Stomach (tissue), 9 donors: Measurements from ENCODE around the gene OVOL3. TPM values are rescaled to one million over a fixed set of nuclear protein-coding genes. Genes with fewer than 3 reads are reported as not detected.

ENCODE experiments used
- DNase-seq, 2 donors: peaks; one replicate each; pipeline versions ENCODE4 v3.0.0 to v3.0.0-alpha.2; 2013 to 2019
- H3K27ac ChIP-seq, 5 donors: fragments of 200-600 bp in 4 of 5; sonication (generic) in 4 of 5; one replicate each; pipeline ENCODE4 v1.5.1; 2013 to 2019; ENCODE audit warnings: mild to moderate bottlenecking in 1 of 5, moderate library complexity in 1 of 5
- H3K27me3 ChIP-seq, 3 donors: fragments of 200-600 bp; sonication (generic); one replicate each; pipeline ENCODE4 v1.5.1; 2017 to 2019; ENCODE audit warnings: mixed run types in 1 of 3
- H3K36me3 ChIP-seq, 4 donors: fragments of 200-600 bp; sonication (generic); 1 replicate in 3 of 4; 2 replicates in 1 of 4; pipeline ENCODE4 v1.5.1; 2016 to 2019
- H3K4me1 ChIP-seq, 4 donors: fragments of 200-600 bp; sonication (generic); one replicate each; pipeline ENCODE4 v1.5.1; 2016 to 2019
- H3K4me3 ChIP-seq, 4 donors: fragments of 200-600 bp; sonication (generic) in 3 of 4; one replicate each; pipeline ENCODE4 v1.5.1; 2016 to 2019; ENCODE audit warnings: mild to moderate bottlenecking in 1 of 4
- H3K9me3 ChIP-seq, 4 donors: fragments of 200-600 bp; sonication (generic); one replicate each; pipeline ENCODE4 v1.5.1; 2016 to 2019
- EP300 ChIP-seq: sonication (generic); formaldehyde crosslinking; IDR thresholded peaks from one replicate; pipeline ENCODE4 v1.6.1; 2017; ENCODE audit warnings: antibody characterized with exemption
- POLR2A ChIP-seq, 4 donors: fragments of 450-650 bp; IDR thresholded peaks; one replicate each; pipeline ENCODE4 v1.6.1; 2016; ENCODE audit warnings: antibody characterized with exemption in 4 of 4, control low read depth in 2 of 4, mild to moderate bottlenecking in 1 of 4, moderate library complexity in 1 of 4
- POLR2AphosphoS5 ChIP-seq, 3 donors: sonication (generic); formaldehyde crosslinking; IDR thresholded peaks; one replicate each; pipeline ENCODE4 v1.6.1; 2016; ENCODE audit warnings: antibody characterized with exemption in 3 of 3
- WGBS, 5 donors: extraction: QIAGEN DNeasy Blood & Tissue Kit in 3 of 5; methylation state at CpG; one replicate each; pipeline versions ENCODE4 v1.1.5 to v1.1.7; 2013 to 2018; 5-methylcytosine and 5-hydroxymethylcytosine counted together
- intact Hi-C: fragments of 100-400 bp; cut with DNase I; formaldehyde crosslinking; loops from one replicate; pipeline ENCODE4 v1.15.1; 2023; ENCODE audit warnings: low total_unique reads
- polyA plus RNA-seq, 3 donors: library from polyadenylated mRNA; stranded (reverse); fragments of 200-250 nt; gene quantifications; one replicate each; pipeline ENCODE4 v1.2.3, GENCODE V29; 2013
- total RNA-seq, 5 donors: library from RNA; depleted of rRNA; stranded (reverse); fragments of >200 nt; gene quantifications; one replicate each; pipeline versions ENCODE4 v1.1.0 to v1.2.3, GENCODE V29; 2014 to 2016
- TF ChIP-seq, protein P1 (sequence below), 7 experiments: fragments of 450-650 bp in 4 of 7; fragments of 200-600 bp in 3 of 7; sonication (generic) in 3 of 7; IDR thresholded peaks; one replicate each; pipeline ENCODE4 v1.5.1; 2016 to 2019; ENCODE audit warnings: antibody characterized with exemption in 7 of 7, control low read depth in 2 of 7, mild to moderate bottlenecking in 1 of 7
- donor health status: healthy with polysubstance abuse.
- donor health status: Bipolar disorder and iron deficiency.
- donor health status: healthy.

The OVOL3 gene
- total and polyA plus RNA-seq, 8 donors = not detected

DNA sequence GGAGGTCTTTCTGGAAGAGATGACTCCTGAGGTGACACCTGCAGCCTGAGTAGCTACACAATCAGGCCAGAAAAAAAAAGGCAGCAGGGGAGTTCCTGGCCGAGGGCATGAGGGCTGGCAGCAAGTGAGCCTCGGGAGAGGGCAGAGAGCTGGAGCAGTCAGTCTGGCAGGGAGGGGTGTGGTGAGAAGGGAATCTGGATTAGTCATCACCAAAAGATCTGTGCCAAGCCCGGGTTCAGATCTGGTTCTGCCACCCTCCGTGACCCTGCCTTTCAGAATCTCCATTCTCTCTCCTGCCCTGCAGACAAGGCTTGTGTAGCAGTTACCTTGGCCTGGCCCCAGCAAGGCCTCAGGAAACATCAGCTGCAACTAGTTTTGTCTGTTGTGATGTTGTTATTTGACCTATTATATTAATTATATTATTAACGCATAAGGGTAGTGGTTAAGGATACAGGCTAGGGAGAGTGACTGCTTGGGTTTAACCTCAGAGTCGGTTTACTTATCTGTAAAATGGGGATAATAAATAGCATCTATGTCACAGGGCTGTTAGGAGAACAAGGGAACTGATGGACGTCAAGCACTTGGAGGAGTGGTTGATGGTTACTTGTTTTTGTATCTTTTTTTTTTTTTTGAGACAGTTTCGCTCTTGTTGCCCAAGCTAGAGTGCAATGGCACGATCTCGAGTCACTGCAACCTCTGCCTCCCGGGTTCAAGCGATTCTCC lies 26.2 kb downstream of the OVOL3 start:
- peaks cover 16 to 54% (median 41%) of the 10 kb centered on the region in 4 donors for H3K4me1 ChIP-seq
- H3K36me3 ChIP-seq = peaks cover 2 to 8% (median 3%) of the 10 kb centered on the region in 4 donors
- H3K27ac ChIP-seq = peak overlapping the region; percentile 75 to 85 (median 84)
- no peaks in the 10 kb centered on the region for H3K9me3 ChIP-seq
- H3K4me3 ChIP-seq = peak overlapping the region in 2 of 4 donors; percentile 4 to 5
- intact Hi-C loops = no loop called here
- peak in 2 of 3 donors; percentile 68 to 72 for TF ChIP-seq POLR2AphosphoS5 (IDR thresholded peaks at IDR 0.05)
- TF ChIP-seq POLR2A (IDR thresholded peaks at IDR 0.05) = no peak
- peak; percentile 80 to 83 for DNase-seq
- no peaks in the 10 kb centered on the region for H3K27me3 ChIP-seq
- 48 to 54% (median 52%) methylated on average over 12 of the region's 12 CpGs for WGBS, 5 donors

DNA sequence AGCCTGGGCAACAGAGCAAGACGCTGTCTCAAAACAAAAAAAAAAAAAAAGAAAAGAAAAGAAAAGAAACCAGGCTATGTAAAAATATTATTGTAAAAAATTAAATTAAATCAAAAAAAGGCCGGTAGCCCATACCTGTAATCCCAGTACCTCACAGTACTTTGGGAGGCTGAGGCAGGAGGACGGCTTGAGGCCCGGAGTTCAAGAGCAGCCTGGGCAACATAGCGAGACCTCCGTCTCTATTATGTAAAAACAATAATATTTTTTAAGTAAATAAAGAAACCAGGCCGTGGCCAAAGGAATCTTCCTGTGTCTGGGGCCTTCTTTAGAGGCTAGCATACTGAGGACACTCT lies 28.2 kb downstream of the OVOL3 start:
- Histone ChIP-seq H3K36me3 (peaks cover 14 to 27% (median 22%) of the 10 kb centered on the region in 4 donors), H3K4me3 (peak overlapping the region; percentile 64 to 85 (median 80)), H3K4me1 (peaks cover 16 to 51% (median 41%) of the 10 kb centered on the region in 4 donors), H3K9me3 (no peaks in the 10 kb centered on the region), H3K27ac (peak overlapping the region; percentile 95 to 99 (median 98)), H3K27me3 (no peaks in the 10 kb centered on the region)
- no peak for DNase-seq
- intact Hi-C loops = no loop called here
- TF ChIP-seq, protein P1, sequence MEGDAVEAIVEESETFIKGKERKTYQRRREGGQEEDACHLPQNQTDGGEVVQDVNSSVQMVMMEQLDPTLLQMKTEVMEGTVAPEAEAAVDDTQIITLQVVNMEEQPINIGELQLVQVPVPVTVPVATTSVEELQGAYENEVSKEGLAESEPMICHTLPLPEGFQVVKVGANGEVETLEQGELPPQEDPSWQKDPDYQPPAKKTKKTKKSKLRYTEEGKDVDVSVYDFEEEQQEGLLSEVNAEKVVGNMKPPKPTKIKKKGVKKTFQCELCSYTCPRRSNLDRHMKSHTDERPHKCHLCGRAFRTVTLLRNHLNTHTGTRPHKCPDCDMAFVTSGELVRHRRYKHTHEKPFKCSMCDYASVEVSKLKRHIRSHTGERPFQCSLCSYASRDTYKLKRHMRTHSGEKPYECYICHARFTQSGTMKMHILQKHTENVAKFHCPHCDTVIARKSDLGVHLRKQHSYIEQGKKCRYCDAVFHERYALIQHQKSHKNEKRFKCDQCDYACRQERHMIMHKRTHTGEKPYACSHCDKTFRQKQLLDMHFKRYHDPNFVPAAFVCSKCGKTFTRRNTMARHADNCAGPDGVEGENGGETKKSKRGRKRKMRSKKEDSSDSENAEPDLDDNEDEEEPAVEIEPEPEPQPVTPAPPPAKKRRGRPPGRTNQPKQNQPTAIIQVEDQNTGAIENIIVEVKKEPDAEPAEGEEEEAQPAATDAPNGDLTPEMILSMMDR (IDR thresholded peaks at IDR 0.05) = no peak
- TF ChIP-seq POLR2A (IDR thresholded peaks at IDR 0.05) (no peak), POLR2AphosphoS5 (IDR thresholded peaks at IDR 0.05) (no peak), EP300 (no peak)
- WGBS, 5 donors = 41 to 54% (median 50%) methylated on average over 7 of the region's 7 CpGs

DNA sequence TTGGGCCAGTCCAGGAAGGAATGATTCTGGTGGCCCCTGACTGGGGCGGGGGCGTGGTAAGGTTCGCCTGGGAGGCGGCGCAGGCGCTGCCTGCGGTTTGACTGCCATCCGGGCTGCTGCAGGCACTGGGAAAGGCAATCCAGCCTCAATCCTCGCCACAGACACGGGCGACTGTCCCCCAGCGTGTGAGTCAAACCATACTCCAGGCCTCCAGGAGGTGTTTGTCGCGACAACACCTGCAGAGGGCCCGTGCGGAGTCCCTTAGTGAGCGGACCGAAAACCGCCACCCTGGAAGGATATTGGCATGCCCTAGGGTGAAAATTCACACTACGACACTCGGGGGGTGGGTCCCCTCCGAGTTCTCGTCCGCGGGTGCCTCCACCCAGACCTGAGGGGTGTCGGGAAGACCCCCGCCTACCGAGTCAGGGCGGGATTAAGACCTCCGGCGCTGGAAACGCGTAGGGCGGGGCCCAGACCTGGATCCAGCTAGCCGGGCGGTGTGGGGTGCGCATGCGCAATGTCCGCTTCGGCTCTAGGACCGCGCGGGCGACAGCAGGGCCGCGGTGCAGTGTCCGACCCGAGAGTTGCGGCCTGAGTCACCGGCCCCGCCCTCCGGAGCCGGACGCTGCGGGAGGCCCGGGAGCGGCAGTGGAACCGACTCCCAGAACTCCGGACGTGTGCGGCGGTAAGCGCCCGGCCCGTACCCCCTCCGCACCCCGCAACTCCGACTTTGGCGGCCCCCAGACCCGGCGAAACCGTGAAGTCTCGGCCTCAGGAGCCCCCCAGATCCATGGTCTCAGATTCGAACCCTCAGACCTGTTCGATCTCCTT lies 28.7 kb downstream of the OVOL3 start, which contains the start of gene CAPNS1:
TSS of gene CAPNS1 (plus strand) at position 594 of the 831 bp plus-strand sequence. CDS start 946 bp downstream, outside the sequence.
- DNase-seq = peak; percentile 98 to 100
- Histone ChIP-seq H3K27me3 (no peaks in the 10 kb centered on the region), H3K36me3 (peaks cover 19 to 33% (median 28%) of the 10 kb centered on the region in 4 donors), H3K4me1 (peaks cover 16 to 51% (median 41%) of the 10 kb centered on the region in 4 donors), H3K9me3 (no peaks in the 10 kb centered on the region), H3K27ac (peak within 1 kb of the TSS; percentile 95 to 99 (median 98)), H3K4me3 (peak within 1 kb of the TSS; percentile 64 to 85 (median 80))
- TF ChIP-seq POLR2AphosphoS5 (IDR thresholded peaks at IDR 0.05) = peak; percentile 93 to 97 (median 97)
- TF ChIP-seq EP300 = no peak
- peak in 2 of 4 donors; percentile 84 to 87 for TF ChIP-seq POLR2A (IDR thresholded peaks at IDR 0.05)
- TF ChIP-seq, protein P1 (IDR thresholded peaks at IDR 0.05) = no peak
- WGBS, 5 donors = 0 to 1% (median 0%) methylated on average over 34 to 75 of the region's 75 CpGs
- intact Hi-C loops = no loop called here

DNA sequence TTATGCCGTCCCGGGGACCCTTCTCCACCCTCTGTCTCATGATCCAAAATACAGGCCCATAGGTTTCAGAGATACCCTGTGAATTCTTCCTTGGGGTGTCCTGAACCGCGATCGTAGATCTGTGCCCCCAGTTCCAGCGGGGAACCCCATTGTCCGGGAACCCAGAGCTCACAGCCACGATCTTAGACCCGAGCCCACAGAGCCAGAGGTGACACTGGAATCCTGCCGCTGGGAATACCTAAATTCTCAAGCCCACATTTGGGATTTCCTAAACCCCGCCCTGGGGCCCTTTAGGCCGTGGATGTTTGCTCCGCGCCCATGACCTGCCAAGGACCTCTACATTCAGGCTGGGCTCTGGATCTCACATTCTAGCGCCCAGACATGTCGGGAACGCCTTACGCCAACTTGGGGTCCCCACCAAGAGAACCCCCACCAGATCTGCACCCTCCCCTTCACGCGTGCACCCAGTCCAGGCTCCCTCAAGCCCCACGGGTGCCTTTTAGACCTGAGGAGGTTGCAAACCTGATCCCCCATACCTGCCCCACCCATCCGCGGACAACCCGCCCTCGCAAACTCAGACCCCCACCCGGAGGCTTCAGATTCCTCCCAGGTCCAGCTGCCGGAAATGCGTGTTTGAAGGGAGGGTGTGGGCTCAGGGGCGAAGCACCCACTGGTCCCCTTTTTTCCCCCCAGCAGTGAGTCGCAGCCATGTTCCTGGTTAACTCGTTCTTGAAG lies 29.5 kb downstream of the OVOL3 start:
- TF ChIP-seq POLR2A (IDR thresholded peaks at IDR 0.05) (no peak), POLR2AphosphoS5 (IDR thresholded peaks at IDR 0.05) (no peak), EP300 (no peak)
- TF ChIP-seq, protein P1 (IDR thresholded peaks at IDR 0.05) = no peak
- peak overlapping the region; percentile 64 to 85 (median 80) for H3K4me3 ChIP-seq
- WGBS, 5 donors = 0 to 1% (median 0%) methylated on average over 21 to 31 of the region's 31 CpGs
- peak overlapping the region; percentile 95 to 99 (median 98) for H3K27ac ChIP-seq
- H3K4me1 ChIP-seq = peaks cover 16 to 51% (median 41%) of the 10 kb centered on the region in 4 donors
- intact Hi-C loops = no loop called here
- H3K9me3 ChIP-seq = no peaks in the 10 kb centered on the region
- DNase-seq = peak; percentile 39 to 87
- H3K27me3 ChIP-seq = no peaks in the 10 kb centered on the region
- H3K36me3 ChIP-seq = peaks cover 26 to 41% (median 35%) of the 10 kb centered on the region in 4 donors
